Measurements from ENCODE around the gene PTPN12. TPM values are rescaled to one million over a fixed set of nuclear protein-coding genes. Genes with fewer than 3 reads are reported as not detected.

The PTPN12 gene
- polyA plus RNA-seq, 1 donor from 2014 or later: 49.5 TPM

DNA sequence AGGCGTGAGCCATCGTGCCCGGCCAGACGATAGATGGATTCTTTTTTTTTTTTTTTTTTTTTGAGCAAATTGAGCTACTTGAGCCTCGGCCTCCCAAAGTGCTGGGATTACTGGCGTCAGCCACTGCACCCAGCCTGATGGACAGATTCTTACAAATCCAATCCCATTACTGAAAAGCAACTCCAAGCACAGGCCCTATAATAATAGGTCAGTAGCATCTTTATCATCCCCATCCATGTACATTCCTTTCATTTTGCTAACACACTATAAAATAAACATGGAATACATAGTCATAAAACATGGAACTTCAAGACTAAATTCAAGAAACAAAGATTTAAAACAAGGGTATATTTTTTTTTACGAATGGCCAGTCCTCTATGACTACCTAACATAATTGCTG is 143.2 kb downstream of the PTPN12 start:
- no peaks in the 10 kb centered on the region for H3K36me3 ChIP-seq (ENCODE audit: insufficient read depth, low read length)
- H3K27ac ChIP-seq (ENCODE audit: low read length): no peak overlapping the region
- no peak overlapping the region for H3K4me2 ChIP-seq (ENCODE audit: low read length)
- H3K9me2 ChIP-seq (ENCODE audit: insufficient read depth, low read length): no peaks in the 10 kb centered on the region
- no peaks in the 10 kb centered on the region for H3F3A ChIP-seq (ENCODE audit: insufficient read depth, low read length, poor library complexity, severe bottlenecking)
- no peaks in the 10 kb centered on the region for H3K27me3 ChIP-seq (ENCODE audit: insufficient read depth, low read depth, low read length)
- H3K79me2 ChIP-seq (replicated peaks; ENCODE audit: insufficient read depth, low read length): no peaks in the 10 kb centered on the region
- no peak overlapping the region for H2AFZ ChIP-seq (ENCODE audit: low read depth, low read length)
- no peaks in the 10 kb centered on the region for H4K20me1 ChIP-seq (ENCODE audit: insufficient read depth)
- TF ChIP-seq RAD21 (conservative IDR thresholded peaks at IDR 0.05) (no peak), SMC3 (conservative IDR thresholded peaks at IDR 0.05; ENCODE audit: poor library complexity) (no peak), REST (IDR thresholded peaks at IDR 0.05; ENCODE audit: borderline replicate concordance) (no peak), POLR2AphosphoS5 (IDR thresholded peaks at IDR 0.05) (no peak), EP300 (conservative IDR thresholded peaks at IDR 0.05; ENCODE audit: poor library complexity, severe bottlenecking) (no peak), EZH2 (IDR thresholded peaks at IDR 0.05; ENCODE audit: borderline replicate concordance, insufficient read depth, low read length, poor library complexity, severe bottlenecking) (no peak)
- TF ChIP-seq, protein P1, sequence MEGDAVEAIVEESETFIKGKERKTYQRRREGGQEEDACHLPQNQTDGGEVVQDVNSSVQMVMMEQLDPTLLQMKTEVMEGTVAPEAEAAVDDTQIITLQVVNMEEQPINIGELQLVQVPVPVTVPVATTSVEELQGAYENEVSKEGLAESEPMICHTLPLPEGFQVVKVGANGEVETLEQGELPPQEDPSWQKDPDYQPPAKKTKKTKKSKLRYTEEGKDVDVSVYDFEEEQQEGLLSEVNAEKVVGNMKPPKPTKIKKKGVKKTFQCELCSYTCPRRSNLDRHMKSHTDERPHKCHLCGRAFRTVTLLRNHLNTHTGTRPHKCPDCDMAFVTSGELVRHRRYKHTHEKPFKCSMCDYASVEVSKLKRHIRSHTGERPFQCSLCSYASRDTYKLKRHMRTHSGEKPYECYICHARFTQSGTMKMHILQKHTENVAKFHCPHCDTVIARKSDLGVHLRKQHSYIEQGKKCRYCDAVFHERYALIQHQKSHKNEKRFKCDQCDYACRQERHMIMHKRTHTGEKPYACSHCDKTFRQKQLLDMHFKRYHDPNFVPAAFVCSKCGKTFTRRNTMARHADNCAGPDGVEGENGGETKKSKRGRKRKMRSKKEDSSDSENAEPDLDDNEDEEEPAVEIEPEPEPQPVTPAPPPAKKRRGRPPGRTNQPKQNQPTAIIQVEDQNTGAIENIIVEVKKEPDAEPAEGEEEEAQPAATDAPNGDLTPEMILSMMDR (IDR thresholded peaks at IDR 0.05; ENCODE audit: poor library complexity, severe bottlenecking): no peak
- H3K9ac ChIP-seq (ENCODE audit: low read length): no peak overlapping the region
- no peaks in the 10 kb centered on the region for H3K9me3 ChIP-seq (ENCODE audit: low read length)
- no peak overlapping the region for H3K4me3 ChIP-seq (ENCODE audit: low read length)

- Histone ChIP-seq H4K20me1 (ENCODE audit: insufficient read depth) (no peaks in the 10 kb centered on the region), H2AFZ (ENCODE audit: low read depth, low read length) (no peak overlapping the region), H3K9me3 (ENCODE audit: low read length) (no peaks in the 10 kb centered on the region), H3K27me3 (ENCODE audit: insufficient read depth, low read depth, low read length) (no peaks in the 10 kb centered on the region), H3K27ac (ENCODE audit: low read length) (no peak overlapping the region), H3K9ac (ENCODE audit: low read length) (no peak overlapping the region), H3K4me3 (ENCODE audit: low read length) (no peak overlapping the region), H3K4me2 (ENCODE audit: low read length) (no peak overlapping the region), H3F3A (ENCODE audit: insufficient read depth, low read length, poor library complexity, severe bottlenecking) (no peaks in the 10 kb centered on the region), H3K79me2 (replicated peaks; ENCODE audit: insufficient read depth, low read length) (peaks cover 4% of the 10 kb centered on the region), H3K9me2 (ENCODE audit: insufficient read depth, low read length) (no peaks in the 10 kb centered on the region), H3K36me3 (ENCODE audit: insufficient read depth, low read length) (no peaks in the 10 kb centered on the region)
- TF ChIP-seq EP300 (conservative IDR thresholded peaks at IDR 0.05; ENCODE audit: poor library complexity, severe bottlenecking) (no peak), MXI1 (conservative IDR thresholded peaks at IDR 0.05; ENCODE audit: poor library complexity, severe bottlenecking) (peak; percentile 52), POLR2AphosphoS5 (IDR thresholded peaks at IDR 0.05) (no peak), REST (IDR thresholded peaks at IDR 0.05; ENCODE audit: borderline replicate concordance) (no peak), RAD21 (conservative IDR thresholded peaks at IDR 0.05) (no peak)
These were observed 146.9 kb downstream of the PTPN12 start for GRCh38 chr7:77684030-77684429.

Measured in neural cell (in vitro differentiated cells).